IPS DF 19.7 (cell line): ENCODE results near the gene PIP5K1C.

Source experiments
- DNase-seq: peaks from one replicate; pipeline ENCODE4 v3.0.0-alpha.2; 2013; ENCODE audit warnings: low read depth, low spot score

The PIP5K1C gene

DNA sequence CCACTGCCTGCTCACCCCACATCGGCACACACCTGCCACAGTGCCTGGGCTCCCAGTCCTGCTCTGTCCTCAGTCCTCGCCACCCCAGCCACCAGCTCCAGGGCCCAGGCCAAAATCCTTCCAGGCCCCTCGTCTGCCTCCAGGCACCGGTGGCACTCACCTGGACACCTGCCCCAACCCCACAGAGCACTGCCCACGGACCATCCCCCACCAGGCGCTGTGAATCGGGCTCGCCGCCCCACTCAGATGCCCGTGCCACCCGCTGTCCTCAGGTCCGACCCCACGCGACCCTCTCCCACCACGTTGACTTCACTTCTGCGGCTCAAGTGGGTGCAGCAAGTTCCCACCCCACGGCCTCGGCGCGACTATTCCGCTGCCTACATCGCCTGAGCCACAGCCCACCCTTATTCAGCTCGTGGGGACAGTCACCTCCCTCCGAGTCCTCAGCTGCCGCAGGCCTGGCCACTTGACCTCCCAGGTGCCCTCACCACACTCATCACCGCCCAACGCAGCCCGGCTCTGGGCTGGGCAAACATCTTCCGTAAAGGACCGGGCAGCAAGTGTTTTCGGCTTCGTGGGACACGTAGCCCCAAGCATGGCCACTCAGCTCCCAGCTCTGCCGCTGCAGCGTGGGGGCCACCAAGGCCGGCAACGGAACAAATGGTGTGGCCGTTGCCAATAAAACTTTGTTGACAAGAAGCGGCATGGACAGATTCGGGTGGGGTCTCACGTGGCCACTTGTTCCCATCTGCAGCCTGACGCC lies 5.7 kb downstream of the PIP5K1C start:
- no peak for DNase-seq

DNA sequence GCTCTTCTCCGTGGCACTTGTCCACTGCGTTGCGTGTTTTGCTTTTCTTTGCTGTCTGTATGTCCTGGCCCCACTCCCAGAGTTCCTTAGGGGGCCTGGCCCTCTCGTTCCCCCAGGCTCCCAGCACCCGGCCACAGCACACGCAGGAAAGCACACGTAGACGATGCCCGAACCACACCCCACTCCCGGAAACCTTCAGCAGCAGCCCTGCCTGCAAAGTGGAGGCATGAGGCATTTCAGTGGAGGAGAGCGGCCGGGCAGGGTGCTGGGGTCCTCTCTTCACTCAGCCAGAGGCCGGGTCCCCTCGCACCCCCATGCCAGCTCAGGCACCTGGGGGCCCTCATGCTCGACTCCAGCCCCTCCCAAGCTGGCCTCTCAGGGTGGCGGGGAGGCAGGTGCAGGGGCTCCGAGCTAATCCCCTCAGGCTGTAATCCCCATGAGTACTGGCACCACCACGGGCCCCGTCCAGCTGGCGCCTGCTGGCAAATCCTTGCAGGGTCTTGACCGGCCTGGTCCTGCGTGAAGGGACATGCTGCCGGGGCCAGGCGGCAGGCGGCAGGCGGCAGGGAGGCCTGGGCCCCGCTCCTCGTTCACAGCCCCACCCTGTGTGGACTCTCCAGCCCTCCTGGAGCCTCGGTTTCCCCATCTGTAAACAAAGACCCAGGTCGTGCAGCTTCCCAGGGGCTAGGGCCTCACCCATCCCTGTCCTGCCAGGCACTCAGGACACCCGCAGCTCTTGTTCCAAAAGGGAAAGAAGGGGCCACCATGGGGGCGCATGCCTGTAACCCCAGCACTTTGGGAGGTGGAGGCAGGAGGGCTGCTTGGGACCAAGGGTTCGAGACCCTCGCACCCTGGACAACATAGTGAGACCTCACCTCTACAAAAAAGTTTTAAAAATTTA lies 7.0 kb downstream of the PIP5K1C start:
- no peak for DNase-seq

DNA sequence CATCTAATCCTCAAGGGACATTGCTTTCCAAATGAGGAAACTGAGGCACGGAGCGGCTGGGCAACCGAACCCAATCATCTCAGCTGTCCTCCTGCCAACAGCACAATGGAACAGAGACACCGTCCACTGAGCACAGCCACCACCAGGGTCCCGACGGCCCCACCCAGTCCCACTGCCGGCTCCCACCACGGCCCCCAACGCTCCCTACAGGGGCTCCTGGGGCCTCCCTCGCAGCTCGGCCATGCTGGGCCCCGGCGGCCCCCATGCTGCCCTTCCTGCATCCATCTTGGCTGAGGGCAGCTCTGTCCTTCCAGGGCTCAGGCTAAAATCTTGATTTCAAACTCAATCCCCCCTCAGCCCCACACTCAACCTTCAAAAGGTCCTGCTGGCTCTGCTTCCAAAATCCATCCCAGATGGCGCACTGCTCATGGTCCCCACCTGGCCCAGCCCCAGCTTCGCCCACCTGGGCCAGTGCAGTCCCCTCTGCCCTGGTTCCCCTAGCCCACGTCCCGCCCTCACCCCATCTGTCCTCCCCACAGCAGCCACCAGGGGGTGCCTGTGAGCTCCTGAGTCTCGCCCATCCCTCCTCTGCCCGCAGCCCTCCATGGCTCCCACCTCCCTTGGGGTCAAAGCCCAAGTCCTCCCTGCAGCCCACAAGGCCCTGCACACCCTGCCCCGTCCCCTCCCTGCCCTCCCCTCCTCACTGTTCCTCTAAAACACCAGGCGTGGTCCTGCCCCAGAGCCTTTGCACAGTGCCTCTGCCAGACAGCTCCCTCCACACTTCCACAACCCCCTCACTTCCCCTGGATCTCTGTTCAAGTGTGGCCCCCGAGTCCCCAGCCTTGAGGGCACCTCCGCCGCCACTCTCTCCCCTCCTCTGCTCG lies 7.9 kb downstream of the PIP5K1C start:
- no peak for DNase-seq

DNA sequence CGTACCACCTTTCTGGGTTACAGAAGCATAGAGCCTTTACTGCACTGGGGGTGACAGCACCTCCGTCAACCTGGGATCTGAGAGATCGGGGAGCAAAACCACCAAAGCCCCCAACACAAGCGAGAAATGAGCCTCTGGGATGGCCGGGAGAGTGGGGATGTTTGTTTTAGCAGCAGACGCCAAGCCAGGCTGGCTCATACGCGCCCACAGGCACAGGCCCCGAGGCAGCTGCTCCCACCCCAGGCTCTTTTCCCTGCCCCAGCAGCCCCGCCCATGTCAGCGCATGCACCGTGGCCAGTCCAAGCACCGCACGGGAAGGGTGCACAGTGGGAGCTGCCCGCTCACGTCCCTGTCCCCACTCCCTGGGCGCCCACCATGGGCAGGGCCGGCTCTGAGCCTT lies 8.5 kb downstream of the PIP5K1C start:
- no peak for DNase-seq

DNA sequence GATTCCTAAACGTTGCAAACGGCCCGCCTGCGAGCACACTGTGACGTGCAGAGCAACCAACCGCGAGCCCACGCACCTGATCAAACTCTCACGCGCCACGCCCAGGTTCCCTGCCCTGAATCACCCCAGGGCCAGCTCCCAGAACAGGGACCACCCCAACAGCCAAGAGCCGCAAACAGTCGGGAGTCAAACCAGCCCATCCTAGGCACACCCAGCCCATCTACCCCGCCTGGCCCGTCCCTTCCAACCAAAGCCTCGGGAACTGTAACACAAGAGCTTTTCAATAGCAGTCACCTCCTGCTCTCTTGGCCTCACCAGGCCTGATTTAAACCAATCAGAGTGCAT lies 8.9 kb downstream of the PIP5K1C start:
- DNase-seq: no peak

DNA sequence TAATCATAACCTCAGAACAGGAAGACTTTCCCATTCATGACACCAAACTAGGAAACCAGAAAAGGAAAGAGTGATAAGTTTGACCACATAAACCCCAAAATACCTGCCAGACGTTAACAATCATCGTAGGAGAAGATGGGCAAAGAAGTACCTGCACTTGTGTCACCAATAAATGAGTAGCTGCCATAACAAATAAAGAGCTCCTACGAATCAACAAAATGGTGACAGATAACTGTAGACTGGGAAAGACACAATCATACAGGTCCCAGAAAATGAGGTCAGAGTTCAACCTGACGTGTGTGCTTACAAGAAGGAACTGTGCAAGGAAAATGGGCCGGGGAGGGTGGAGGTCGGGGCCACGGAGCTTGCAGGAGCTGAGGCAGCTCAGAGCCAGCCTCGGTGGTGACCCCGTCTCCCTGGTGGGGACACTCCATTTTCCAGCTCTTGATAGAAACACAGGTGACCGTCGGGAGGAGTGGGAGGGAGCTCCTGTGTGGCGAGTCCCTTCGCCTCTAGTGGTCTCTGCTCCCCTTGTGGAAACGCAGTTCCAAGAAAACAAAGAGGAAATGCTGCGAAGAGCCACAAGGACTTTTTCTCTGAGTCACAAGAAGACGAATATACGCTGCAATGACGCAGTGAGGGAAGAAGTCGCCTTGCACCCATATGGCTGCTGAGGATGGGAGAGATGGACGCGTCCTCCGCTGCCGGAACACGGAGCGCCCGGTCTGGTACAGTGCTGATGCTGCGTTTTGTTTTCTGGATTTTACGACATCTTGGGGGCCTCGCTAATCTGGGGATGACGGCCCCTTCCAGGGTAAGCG lies 9.5 kb downstream of the PIP5K1C start:
- no peak for DNase-seq

DNA sequence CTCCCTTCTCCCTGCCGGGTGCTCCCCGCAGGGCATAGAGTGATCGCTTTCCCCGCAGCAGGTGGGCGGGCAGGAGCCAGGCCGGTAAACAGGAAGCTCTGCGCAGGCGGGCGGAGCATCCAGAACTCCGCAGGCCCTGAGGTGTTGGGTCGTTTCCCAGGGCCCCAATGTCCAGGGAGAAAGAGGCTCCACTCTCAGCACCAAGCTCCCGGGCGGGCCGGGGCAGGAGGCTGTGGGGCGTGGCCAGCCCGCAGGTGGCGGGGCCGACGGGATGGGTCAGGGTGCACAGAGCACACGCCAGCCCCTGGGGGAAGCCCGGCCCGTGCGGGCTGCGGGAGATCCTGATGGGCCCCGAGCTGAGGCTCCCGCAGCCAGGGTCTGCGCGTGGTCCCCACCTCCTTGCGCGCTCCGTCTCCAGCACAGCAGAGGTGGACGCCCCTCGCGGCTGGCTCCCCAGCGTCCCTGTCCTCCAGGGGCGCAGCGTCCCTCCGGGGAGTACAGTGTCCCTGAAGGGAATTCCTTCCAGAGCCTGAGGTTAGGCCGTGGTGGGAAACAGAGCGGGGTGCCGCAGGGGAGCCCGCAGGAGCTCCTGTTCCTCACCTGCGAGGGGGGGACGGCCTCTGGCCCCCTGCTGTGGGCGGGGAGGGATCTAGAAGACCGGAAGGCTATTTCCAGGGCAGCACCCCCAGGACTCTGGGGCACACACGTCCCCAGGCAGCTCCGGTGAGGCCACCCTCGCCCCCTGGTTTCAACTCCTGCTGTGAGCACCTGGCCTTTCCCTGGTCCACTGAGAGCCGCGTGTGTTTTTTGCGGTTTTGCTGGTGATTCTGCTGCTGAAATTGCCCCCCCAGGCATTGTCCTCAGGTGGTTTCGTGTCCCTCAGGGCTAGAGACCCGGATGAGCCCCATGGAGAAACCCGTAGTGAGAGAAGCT lies 12.2 kb downstream of the PIP5K1C start:
- DNase-seq: no peak

DNA sequence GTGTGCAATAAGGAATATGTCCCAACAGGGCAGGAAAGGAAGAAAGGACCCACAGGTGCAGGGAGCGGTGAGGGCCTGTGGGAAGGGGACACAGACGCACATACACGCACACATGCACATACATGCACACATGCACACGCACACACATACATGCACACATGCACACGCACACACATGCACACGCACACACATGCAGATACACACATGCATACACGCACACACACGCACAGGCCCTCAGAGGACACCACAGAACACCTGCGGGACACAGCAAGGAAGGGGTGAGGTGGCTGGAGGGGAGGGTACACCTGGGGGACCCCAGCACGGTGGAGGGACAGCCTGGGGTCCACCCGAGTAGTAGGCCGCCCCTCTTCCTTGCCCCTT lies 12.9 kb downstream of the PIP5K1C start:
- no peak for DNase-seq

DNA sequence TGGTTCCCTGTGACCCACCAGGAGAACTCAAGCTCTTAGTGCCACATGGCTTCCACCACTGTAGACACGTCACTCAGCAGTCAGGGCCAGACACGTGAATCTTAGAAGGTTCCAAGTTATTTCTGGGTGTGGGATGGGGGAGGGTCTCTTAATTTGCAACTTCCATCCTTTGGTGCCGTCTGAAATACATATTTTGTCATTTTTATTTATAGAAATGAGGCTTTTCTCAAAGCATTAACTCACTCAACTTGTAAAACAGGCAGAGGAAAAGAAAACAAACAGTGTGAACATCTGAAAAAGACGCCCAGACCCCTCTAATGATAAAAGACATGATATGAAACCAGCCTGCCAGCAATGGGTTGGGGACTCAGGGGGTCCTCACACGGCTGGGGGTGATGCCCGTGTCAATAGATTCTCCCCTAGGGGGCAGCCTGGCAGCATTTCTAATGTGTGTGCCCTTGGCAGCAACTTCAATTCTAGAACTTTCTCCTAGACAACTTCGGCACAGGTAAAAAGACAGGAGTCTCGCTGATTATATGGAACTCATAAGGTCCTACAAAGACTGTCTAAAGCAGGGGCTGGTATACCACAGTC lies 15.4 kb downstream of the PIP5K1C start:
- no peak for DNase-seq

DNA sequence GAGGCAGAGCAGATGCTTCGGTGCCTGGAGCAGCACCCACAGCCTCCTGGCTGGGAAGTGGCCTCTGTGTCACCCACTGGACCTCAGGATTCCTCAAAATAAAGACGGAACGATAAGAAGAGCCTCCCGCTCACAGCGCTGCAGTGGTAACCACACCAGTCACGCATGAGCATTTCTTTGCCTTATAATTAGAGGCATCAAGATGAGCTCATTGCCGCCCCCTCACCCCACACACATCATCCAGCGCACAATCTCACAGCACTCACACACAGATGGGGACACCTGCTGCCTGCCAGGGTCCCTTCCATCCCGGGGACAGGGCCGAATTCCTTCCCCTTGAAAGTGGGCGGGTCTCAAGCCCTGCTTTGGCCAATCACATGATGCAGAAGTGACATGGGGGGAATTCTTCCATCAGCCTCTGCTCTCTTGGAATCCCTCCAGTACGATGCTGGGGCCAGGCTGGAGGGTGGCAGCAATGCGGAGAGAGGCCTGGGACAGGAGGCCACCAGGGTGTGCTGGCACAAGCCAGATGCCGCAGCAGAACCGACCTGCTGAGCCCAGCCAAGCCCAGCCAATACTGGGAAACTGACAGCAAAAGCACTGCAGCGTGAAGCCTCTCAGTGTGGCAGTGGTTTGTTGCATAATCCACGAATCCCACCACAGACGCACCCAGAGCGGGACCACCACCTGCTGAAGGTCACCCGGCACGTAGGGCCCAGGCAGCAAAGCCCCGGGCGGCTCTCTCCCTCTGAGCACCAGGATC lies 16.0 kb downstream of the PIP5K1C start:
- DNase-seq: no peak

DNA sequence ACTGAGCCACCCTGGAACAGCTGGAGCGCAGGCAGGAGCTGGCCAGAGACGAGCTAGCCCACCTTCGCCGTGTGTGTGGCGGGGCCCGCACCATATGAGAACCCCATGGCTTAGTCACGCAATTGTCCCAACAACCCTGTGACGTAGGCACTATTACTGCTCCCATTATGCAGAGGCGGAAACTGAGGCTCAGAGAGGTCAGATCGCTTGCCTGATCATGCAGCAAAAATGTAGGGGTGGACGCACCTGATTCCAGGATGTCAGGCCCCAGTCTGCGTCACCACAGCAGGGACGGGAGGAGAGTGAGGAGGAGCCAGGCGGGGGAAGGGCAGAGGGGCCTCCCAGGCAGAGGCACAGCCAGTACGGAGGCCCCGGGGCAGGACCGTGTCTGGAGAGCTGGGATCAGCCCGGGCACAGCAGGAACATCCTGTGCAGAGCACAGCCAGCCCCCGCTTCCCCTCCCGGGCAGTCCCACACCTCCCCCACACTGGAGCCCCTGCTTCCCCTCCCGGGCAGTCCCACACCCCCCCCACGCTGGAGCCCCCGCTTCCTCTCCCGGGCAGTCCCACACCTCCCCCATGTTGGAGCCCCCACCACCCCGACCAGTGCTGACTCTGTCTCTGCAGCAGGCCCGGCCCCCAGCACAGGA lies 16.7 kb downstream of the PIP5K1C start:
- DNase-seq: peak; percentile 67

DNA sequence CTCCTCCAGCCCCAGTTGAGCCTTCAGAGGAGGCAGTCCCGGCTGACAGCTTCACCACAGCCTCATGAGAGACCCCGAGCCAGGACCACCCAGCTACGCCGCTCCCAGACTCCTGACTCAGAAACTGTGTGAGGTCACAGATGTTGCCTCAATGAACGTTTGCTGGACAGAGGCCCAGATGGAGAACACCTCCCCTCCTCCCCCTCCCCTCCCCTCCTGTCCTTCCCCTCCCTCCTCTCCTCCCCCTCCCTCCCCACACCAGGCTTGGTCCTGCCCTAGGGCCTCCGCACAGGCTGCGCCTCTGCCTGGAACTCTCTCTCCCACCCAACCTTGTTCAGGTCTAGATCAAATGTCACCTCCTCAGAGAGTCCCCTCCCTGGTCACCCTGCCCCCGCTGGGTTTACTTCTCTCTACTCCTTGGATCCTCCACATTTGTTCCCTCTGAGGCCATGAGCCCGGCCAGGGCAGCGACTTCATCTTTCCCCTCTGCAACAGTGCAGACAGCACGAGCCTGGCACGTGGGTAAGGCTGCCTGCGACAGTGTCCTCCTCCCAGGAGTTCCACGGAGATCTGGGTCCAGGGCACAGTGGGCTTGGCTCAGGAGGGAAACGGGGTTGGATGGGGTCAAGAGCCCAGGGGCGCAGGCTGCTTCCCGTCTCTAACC lies 17.4 kb downstream of the PIP5K1C start:
- no peak for DNase-seq

DNA sequence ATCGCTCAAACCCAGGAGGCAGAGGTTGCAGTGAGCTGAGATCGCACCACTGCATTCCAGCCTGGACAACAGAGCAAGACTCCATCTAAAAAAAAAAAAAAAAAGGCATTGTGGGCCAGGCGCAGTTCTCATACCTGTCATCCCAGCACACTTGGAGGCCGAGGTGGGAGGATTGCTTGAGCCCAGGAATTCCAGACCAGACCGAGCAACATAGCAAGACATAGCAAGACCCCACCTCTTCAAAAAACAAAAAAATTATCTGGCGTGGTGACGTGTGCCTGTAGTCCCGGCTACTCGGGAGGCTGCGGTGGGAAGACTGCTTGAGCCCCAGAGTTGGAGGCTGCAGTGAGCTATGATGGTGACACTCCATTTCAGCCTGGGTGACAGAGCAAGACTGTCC lies 18.0 kb downstream of the PIP5K1C start:
- no peak for DNase-seq

DNA sequence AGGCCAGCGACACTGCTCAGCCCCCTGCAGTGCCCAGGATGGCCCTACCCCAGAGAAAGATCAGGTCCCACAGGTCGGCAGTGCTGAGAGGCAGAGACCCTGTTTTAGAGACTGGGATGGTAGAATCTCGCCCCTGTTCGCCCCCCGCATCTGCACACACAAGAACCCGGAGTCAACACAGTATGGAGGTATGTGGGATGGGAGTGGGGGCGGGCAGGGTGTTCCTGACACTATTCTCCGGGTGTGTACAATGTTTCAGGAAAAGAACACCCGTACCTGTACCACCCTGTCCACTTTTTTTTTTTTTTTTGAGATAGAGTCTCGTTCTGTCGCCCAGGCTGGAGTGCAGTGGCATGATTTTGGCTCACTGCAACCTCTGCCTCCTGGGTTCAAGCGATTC lies 19.3 kb downstream of the PIP5K1C start:
- no peak for DNase-seq

DNA sequence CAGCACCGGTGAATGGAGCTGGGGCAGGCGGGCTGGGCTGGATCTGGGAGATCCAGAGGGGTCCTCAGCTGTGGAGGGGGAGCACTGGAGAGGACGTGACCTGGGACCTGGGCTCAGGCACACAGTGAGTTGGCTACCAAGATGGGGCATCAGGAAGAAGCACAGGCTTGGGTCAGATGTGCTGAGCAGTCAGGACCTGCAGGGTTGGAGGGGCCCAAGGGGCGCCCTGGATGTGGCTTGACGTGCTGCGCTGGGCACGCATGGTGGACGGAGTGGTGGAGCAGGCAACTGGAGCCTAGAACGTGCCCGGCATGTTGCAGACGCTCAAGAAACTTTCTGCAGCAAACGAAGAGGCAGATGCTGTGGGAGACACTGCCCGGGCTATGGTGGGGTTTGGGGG lies 20.7 kb downstream of the PIP5K1C start:
- DNase-seq: no peak

DNA sequence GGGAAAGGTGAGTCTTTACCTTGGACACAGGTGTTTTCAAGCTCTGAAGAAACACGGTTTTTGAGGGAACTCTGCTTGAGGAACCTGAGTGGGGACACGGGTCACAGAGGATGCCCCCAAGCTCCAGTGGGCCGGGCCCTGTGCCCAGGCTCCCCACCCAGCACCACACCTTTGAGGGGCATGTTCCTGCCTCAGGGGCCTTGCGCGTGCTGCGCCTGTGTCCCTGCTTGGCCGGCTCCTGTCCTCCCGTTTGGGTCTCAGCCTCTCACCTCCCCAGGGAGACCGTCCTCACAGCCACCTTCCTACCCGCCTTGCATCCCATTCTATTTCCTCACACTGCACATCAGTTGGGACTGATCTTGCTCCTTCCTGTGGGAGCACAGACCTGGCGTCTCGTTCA lies 21.1 kb downstream of the PIP5K1C start:
- no peak for DNase-seq

DNA sequence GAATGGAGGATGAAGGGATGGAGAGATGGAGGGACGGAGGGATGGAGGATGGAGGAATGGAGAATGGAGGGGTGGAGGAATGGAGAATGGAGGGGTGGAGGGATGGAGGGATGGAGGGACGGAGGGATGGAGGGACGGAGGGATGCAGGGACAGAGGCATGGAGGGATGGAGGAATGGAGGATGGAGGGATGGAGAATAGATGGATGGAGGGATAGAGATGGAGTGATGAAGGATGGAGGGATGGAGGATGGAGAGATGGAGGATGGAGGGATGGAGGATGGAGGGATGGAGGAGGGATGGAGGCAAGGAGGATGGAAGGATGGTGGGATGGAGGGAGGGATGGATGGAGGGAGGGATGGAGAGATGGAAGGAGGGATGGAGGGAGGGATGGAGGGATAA lies 22.1 kb downstream of the PIP5K1C start:
- no peak for DNase-seq
